Measurements from ENCODE around the gene RUVBL2.
A peak's percentile ranks its signal among the peaks of the same experiment; 100 is the strongest.
"Not testable (repeated sequence)": the region's sequence is repeated elsewhere in the genome, so short reads cannot be mapped to it uniquely, and the experiment has no call there.

RUVBL2 gene

DNA sequence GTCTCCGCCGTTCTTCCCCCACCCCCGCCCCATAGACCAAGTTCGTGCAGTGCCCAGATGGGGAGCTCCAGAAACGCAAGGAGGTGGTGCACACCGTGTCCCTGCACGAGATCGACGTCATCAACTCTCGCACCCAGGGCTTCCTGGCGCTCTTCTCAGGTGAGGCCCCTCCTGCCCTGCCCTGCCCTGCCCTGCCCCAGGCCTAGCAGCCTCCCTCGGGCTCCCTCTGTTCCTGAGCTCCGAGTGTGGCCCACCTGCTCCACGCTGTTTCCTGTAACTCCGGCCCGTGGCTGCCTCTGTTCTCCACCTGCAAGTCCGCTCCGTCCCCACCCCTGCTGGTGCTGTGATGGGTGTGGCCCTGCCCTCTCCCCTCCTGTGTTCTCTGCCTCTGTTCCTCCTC is 16.8 kb downstream of the RUVBL2 start:
- peaks cover 0 to 2% of the 10 kb centered on the region in 2 donors for H3K4me1 Mint-ChIP-seq
- no peak overlapping the region for H3K4me3 Mint-ChIP-seq
- DNase-seq (no peak), ATAC-seq (replicated peaks) (no peak)
- peaks cover 32 to 48% of the 10 kb centered on the region in 2 donors for H3K36me3 Mint-ChIP-seq
- H3K27me3 Mint-ChIP-seq = no peaks in the 10 kb centered on the region
- H3K27ac Mint-ChIP-seq = peak overlapping the region; percentile 43
- no peaks in the 10 kb centered on the region for H3K9me3 Mint-ChIP-seq

DNA sequence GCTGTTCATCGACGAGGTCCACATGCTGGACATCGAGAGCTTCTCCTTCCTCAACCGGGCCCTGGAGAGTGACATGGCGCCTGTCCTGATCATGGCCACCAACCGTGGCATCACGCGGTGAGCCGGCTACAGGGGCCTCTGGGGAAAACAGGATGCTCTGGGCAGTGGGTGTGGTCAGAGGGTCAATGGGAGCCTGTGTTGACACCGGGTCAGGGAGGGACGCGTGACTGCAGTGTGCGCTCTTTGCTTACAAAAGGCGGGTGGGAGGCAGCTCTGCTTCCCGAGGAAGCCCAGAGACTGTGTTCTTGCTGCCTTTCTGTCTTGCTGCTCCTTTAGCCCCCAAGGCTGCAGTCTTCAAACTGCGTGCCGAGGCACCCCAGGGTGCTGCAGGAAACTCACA is 17.5 kb downstream of the RUVBL2 start:
- H3K27ac Mint-ChIP-seq = no peak overlapping the region

DNA sequence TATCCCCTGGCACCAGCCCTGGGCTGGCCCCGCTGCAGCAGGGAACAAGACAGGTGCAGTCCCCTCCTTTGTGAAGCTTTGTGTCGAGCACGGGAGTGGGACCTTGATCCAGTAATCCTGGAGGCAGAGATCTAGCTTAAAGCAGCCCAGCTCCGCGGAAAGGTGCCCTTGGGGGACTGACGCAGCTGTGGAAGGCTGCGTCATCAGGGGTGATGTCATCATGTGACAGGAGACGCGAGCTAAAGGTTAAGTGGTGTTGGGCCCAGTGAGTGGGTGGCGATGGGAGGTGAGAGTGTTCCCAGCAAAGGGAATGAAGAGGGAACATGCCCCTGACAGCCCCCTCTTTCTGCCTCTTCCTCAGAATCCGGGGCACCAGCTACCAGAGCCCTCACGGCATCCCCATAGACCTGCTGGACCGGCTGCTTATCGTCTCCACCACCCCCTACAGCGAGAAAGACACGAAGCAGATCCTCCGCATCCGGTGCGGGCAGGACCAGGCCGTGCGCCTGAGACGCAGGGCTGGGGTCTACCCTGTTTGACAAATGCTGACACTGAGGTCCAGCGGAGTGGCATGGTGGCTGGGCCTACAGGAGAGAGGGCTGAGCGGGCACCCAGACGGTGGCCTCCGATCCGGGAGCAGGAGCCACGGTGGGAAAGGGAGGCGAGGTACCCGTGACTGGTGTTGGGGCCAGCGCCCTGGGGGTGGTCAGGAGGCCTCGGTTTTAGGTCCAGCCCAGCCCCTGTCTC is 20.6 kb downstream of the RUVBL2 start:
- Mint-ChIP-seq H3K27ac (peak overlapping the region; percentile 16), H3K36me3 (peaks cover 34 to 45% of the 10 kb centered on the region in 2 donors)

More for the DNA sequence above, 17.5 kb downstream of the RUVBL2 start:
- Mint-ChIP-seq H3K4me1 (peaks cover 0 to 2% of the 10 kb centered on the region in 2 donors), H3K36me3 (peaks cover 31 to 52% of the 10 kb centered on the region in 2 donors), H3K27me3 (no peaks in the 10 kb centered on the region), H3K9me3 (no peaks in the 10 kb centered on the region), H3K4me3 (no peak overlapping the region)
- ATAC-seq (replicated peaks) (no peak), DNase-seq (no peak)

DNA sequence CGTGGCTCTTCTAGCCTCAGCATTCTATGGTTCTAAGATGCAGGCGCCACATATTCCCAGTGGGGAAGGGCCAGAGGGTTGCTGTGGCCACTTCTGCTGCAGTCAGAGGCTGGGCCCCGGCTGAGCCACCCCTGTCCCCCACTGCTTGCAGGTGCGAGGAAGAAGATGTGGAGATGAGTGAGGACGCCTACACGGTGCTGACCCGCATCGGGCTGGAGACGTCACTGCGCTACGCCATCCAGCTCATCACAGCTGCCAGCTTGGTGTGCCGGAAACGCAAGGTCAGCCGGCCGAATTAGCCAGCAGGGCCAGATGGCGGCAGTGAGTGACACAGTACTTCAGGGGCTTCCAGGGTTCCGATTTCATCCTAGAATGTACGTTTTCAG is 21.2 kb downstream of the RUVBL2 start:
- Mint-ChIP-seq H3K36me3 (peaks cover 34 to 40% of the 10 kb centered on the region in 2 donors), H3K27me3 (peaks cover 5 to 11% of the 10 kb centered on the region in 2 donors), H3K4me3 (no peak overlapping the region), H3K9me3 (no peaks in the 10 kb centered on the region), H3K27ac (no peak overlapping the region), H3K4me1 (peaks cover 11 to 26% of the 10 kb centered on the region in 2 donors)
- DNase-seq = no peak
- no peak for ATAC-seq (replicated peaks)

More for the DNA sequence above, 20.6 kb downstream of the RUVBL2 start:
- ATAC-seq (replicated peaks) (no peak), DNase-seq (no peak)
- H3K4me3 Mint-ChIP-seq = no peak overlapping the region
- peaks cover 10 to 20% of the 10 kb centered on the region in 2 donors for H3K4me1 Mint-ChIP-seq
- no peaks in the 10 kb centered on the region for H3K9me3 Mint-ChIP-seq
- H3K27me3 Mint-ChIP-seq = peaks cover 4 to 5% of the 10 kb centered on the region in 2 donors

DNA sequence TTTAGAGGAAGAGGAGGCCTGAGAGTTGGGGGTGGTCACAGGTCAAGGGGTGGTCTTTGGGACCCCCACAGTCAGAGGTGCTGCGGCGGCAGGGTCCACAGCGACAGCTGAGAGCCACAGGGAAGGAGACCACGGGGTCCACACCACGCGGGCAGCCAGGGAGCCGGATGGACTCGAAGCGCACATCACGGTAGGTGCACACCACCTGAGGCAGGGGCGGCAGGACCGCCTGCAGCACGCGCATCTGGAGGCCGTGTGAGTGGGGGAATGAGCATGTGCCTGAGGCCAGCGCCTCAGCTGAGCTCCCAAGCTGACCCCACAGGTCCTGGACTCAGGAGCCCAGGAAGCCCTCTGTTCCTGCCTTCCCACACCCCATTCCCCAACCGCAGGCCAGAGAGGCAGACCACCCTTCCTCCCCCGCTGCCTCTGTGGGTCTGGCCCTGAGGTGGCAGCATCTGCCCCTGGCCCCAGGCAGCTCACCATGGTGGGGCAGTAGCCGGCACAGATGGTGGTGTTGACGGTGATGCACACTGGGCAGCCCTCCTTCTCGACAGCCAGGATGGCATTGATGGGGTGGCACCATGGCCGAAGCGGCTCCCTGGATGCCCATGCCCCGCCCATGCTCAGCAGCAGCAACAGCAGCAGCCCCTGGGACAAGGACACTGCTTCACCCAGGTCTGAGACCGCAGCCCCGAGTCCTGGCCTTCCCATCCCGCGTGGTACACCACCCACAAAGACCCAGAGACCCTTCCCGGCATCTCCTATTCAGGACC is 22.6 kb downstream of the RUVBL2 start:
- Mint-ChIP-seq H3K27ac (peak overlapping the region; percentile 32), H3K4me3 (no peak overlapping the region), H3K36me3 (peaks cover 25 to 26% of the 10 kb centered on the region in 2 donors), H3K27me3 (peaks cover 5 to 17% of the 10 kb centered on the region in 2 donors), H3K9me3 (no peaks in the 10 kb centered on the region), H3K4me1 (peaks cover 17 to 40% of the 10 kb centered on the region in 2 donors)
- ATAC-seq (replicated peaks) (no peak), DNase-seq (no peak)

DNA sequence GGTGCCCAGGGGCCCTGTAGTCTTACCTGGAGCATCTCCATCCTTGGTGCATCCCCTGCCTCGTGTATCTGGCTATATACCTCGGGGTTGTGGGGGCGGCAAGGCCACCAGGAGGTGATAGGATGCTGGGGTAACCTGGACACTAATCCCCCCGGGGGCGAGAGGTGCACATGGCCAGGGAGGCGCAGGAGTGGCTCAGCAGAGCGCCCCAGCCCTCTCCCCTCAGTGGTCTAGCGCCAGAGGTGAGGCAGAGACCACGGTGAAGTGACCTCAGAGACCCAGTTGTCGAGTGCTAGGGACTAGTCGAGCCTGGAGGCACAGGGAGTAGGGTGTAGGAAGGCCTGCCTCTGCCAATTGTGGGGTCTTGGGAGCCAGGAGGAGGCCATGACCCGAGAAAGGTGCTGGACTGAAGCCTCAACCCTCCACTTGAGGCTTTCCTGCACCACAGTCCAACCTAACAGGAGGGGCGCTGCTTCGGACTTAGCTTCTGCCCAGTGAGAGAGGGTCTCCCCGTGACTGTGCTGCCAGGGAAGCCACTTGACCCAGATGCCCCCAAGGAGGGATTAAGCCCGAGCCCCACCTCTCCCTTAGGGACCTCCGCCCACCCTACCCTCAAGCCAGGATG is 23.5 kb downstream of the RUVBL2 start, which contains the start of gene LHB:
Gene LHB, minus strand, starts transcription at position 51 of the 625 bp plus-strand sequence. Its CDS starts 10 bp downstream, at position 41.
- H3K27ac Mint-ChIP-seq = peak within 1 kb of the TSS; percentile 57
- H3K9me3 Mint-ChIP-seq = no peaks in the 10 kb centered on the region
- H3K4me1 Mint-ChIP-seq = peaks cover 20 to 41% of the 10 kb centered on the region in 2 donors
- H3K27me3 Mint-ChIP-seq = peaks cover 5 to 17% of the 10 kb centered on the region in 2 donors
- ATAC-seq (replicated peaks) (no peak), DNase-seq (no peak)
- peaks cover 25% of the 10 kb centered on the region in 2 donors for H3K36me3 Mint-ChIP-seq
- peak within 1 kb of the TSS; percentile 81 to 86 for H3K4me3 Mint-ChIP-seq

DNA sequence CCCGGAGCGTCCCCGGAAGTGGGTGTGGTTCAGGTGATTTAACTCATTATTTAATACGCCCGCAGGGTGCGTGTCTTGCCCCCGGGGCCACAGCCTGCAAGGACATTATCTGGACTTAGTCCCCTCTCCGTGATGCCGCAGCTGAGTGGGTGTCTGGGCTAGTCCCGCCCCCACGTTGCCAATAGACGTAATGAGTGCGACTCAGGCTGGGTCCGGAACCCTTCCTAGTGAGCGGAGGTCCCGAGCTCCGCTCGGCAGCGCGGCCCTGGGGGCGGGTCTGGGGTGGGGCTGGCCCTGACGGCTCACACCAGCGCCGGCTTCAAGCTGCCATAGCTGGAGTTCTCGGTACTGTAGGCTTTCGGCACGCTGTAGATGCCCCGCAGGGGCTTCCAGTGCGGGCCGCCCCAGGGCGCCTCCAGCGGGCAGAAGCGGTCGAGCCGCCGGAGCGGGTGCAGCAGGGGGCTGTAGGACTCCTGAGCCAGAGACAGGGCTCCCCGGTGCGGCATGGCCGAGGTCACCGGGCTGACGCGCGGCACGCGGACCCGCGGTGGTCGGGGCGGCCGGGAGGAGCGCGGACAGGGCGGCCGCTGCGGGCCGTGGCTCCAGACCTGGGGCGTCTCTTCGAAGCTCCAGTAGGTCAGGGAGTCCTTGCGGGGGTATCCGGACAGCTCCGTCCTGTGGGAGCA is 24.1 kb downstream of the RUVBL2 start:
- Mint-ChIP-seq H3K27ac (peak overlapping the region; percentile 57), H3K9me3 (no peaks in the 10 kb centered on the region), H3K4me3 (peak overlapping the region; percentile 81 to 86), H3K36me3 (peaks cover 22 to 23% of the 10 kb centered on the region in 2 donors), H3K4me1 (peaks cover 20 to 41% of the 10 kb centered on the region in 2 donors), H3K27me3 (peaks cover 5 to 17% of the 10 kb centered on the region in 2 donors)
- ATAC-seq (replicated peaks) (peak; percentile 79 to 81), DNase-seq (peak; percentile 64)

DNA sequence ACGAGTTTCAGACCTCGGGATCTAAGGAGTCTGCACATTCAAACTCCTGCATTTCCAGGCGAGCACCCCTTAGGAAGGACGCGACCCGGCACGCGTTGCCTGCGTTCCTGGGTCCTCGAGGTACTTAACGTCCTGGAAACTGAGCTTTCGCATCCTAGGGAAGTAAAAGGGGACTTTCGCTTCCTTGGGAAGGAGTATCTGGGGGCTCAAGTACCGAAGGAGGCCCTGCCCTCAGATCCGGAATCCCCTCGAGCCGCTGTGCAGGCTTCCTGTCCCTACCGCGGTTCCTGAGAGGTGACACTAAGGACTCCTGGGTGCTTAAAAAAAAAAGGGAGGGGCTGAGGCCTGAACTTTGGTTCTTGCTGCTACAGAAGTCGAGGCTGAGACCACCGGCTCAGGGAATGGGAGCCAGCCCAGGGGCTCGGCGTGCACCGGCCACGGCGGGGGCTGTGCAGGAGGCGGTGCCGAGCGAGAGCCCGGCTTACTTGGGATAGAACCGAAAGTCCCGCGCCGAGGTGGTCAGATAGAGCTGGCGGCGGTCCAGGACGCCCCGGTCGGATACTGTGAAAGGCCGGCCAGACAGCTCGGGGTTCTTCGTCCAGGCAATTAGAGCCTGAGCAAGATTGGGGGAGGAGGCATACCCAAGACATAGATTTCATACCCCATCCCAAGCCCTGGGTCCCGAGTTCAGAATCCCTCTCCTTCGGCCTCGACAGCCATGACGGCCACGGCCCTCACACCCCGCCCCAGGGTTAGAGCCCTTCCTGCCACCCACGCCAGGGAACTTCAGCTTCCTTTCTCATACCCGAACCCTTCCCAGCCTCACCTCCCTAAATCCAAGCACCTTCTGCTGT is 24.9 kb downstream of the RUVBL2 start:
- H3K27ac Mint-ChIP-seq = peak overlapping the region; percentile 91
- peaks cover 20 to 41% of the 10 kb centered on the region in 2 donors for H3K4me1 Mint-ChIP-seq
- peak in 1 of 2 donors; percentile 20 for ATAC-seq (replicated peaks)

DNA sequence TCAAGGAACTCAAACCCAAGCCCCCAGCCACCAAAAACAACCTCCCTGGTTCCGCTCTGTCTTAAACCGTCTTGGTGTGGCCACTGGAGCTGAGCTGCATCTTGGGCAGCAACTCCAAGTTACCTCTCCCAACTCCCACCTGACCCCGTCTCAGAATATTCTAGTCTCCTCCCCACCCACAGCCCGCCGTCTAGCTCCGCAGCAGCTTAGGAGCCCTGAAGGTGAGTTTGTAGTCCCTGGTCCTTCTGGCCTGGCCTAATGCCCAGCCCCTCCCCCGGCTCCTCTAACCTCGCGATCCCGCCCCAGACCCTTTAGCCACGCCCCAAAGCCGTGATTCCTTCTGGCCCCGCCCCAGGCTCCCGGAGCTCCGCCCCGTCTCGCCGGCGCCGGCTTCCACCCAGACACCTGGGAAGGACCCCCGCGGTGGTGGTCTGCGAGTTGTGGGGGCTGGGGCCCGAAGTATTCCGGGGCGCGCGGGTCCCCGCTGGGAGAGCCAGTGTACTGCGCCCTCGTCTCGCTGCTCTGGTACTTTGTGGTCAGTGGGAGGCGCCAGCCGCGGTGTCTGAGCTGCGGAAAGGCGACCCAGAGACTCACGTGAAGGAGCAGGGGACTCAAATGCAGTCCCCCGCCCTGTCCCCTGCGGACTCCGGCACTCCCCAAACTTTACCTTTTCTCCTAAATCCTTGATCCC is 25.7 kb downstream of the RUVBL2 start:
- ATAC-seq (replicated peaks) (peak; percentile 53 to 62), DNase-seq (peak; percentile 48)
- Mint-ChIP-seq H3K4me1 (peaks cover 20 to 41% of the 10 kb centered on the region in 2 donors), H3K9me3 (no peaks in the 10 kb centered on the region), H3K27ac (peak overlapping the region; percentile 91), H3K4me3 (peak overlapping the region; percentile 81 to 86), H3K36me3 (peaks cover 12 to 16% of the 10 kb centered on the region in 2 donors), H3K27me3 (peaks cover 5 to 17% of the 10 kb centered on the region in 2 donors)

More for the DNA sequence above, 24.9 kb downstream of the RUVBL2 start:
- peaks cover 18 to 22% of the 10 kb centered on the region in 2 donors for H3K36me3 Mint-ChIP-seq
- H3K9me3 Mint-ChIP-seq, DNase-seq: not testable (repeated sequence)
- H3K27me3 Mint-ChIP-seq = peaks cover 5 to 17% of the 10 kb centered on the region in 2 donors
- peak overlapping the region; percentile 81 to 86 for H3K4me3 Mint-ChIP-seq

DNA sequence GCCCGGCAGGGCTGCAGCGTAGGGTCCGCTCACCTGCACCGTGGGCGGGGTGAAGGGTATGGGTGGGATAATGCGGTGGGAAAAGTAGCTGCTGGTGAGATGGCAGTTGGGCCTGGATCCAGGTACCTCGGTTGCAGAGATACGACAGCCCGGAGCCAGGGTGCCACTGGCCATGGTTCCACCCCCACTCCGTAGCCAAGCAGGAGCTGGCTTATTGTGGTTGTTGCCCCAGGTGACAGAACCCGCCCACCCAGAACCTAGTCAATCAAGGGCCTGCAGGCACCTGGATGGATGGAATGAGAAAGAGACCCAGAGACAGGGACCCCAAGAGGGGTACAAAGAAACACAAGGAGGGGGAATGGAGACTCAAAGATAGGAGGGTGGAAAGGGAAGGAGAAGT is 26.7 kb downstream of the RUVBL2 start:
- Mint-ChIP-seq H3K9me3 (no peaks in the 10 kb centered on the region), H3K4me1 (peaks cover 20 to 41% of the 10 kb centered on the region in 2 donors), H3K4me3 (no peak overlapping the region), H3K27ac (no peak overlapping the region), H3K36me3 (peaks cover 12% of the 10 kb centered on the region in 2 donors), H3K27me3 (peaks cover 5 to 17% of the 10 kb centered on the region in 2 donors)
- DNase-seq (no peak), ATAC-seq (replicated peaks) (no peak)

DNA sequence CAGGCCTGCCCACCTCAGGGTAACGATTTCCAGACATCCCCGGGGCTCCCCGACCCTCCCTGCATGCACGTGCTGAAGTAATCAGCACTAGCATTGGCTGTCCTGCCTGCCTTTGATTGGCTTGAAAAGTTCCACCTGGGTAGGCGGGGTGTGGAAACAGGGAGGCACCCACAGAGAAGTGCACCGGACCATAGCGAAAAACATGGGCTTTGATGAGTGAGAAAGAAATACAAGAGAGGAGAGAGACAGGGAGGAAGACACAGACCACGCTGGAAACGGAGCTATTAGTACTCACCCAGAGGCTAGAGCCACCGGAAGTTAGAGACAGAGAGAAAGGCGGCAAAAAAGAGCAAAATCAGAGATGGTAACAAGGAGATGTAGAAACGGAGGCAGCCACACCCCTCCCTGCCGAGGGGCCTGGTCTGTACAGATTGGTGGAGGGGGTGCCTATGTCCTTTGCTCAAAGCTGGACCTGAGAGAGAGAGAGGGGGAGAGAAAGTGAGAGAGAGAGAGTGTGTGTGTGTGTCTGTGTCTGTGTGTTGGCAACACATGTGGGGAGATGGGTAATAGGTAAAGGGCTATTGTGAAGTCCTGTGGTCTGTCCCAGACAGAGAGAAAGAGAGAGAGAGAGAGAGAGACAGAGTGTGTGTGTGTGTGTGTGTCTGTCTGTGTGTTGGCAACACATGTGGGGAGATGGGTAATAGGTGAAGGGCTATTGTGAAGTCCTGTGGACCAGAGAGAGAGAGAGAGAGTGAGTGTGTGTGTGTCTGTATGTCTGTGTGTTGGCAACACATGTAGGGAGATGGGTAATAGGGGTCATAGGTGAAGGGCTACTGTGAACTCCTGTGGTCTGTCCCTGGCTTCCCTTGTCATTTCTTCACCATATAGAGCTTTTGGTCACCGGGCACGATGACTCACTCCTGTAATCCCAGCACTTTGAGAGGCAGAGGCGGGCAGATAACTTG is 27.5 kb downstream of the RUVBL2 start:
- Mint-ChIP-seq H3K27me3 (peaks cover 5 to 23% of the 10 kb centered on the region in 2 donors), H3K36me3 (peaks cover 4 to 6% of the 10 kb centered on the region in 2 donors), H3K9me3 (no peaks in the 10 kb centered on the region), H3K27ac (no peak overlapping the region), H3K4me3 (no peak overlapping the region), H3K4me1 (peaks cover 20 to 41% of the 10 kb centered on the region in 2 donors)
- ATAC-seq (replicated peaks) = no peak
- no peak for DNase-seq

DNA sequence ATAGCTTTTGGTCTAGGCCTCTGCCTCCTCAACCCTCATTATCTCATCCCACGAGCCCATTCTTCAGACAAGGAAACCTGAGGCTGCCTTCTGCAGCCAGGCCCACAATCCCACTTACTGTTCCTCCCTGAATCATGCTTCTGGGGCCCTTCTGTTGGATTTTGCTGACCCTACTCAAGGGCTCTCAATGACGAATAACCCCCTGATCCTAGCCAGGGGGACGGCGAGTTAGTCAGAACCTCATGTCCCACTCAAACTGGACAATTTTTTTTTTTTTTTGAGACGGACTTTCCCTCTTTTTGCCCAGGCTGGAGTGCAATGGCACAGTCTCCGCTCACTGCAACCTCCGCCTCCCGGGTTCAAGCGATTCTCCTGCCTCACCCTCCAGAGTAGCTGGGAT is 28.4 kb downstream of the RUVBL2 start:
- Mint-ChIP-seq H3K36me3 (no peaks in the 10 kb centered on the region), H3K4me1 (peaks cover 20 to 36% of the 10 kb centered on the region in 2 donors), H3K27me3 (peaks cover 5 to 23% of the 10 kb centered on the region in 2 donors), H3K9me3 (no peaks in the 10 kb centered on the region), H3K4me3 (no peak overlapping the region), H3K27ac (no peak overlapping the region)
- ATAC-seq (replicated peaks) = no peak
- DNase-seq = no peak

Data from stimulated activated naive B cell treated with anti-CD40 and anti-IgM and Interleukin-4, amounts not matched to agents 10 μg/mL and 1 μg/mL and 100 μg/mL, for 72 hours (primary cell).